ENCODE results near the gene MEGF8. TPM values are rescaled to one million over a fixed set of nuclear protein-coding genes. Genes with fewer than 3 reads are reported as not detected.
A peak's percentile ranks its signal among the peaks of the same experiment; 100 is the strongest.

The MEGF8 gene
- total RNA-seq, 8 experiments from 2014 or later: 9.8 to 72.2 (median 28.7) TPM

DNA sequence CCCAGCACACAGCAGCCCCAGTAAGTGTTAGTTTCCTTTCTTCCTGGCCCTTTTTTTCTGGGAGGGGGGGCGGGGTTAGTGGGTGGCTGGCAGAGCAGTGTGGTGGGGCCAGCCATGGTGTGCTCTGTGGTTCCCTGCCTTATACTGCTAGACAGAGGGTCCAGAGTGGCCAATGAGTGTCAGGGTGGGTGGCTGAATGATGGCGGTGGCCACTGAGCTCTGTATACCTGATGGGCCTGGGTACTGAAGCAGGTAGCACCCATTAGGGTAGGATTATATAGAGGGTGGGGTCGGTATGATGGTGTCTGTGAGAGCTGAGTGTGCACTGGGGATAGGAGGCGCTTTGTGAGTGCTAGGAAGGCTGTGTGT lies 42.6 kb upstream of the MEGF8 start:
- peaks cover 46 to 49% of the 10 kb centered on the region in 2 donors for H3K4me1 ChIP-seq (replicated peaks in 1 of 2)
- ATAC-seq (replicated peaks in 6 of 8): no peak
- WGBS, 10 experiments: 0 to 8% methylated on average over 1 to 2 of the region's 4 CpGs; no CpG with 5 or more reads in 8 of the 10 experiments

GRCh38 chr19:42283188-42284065 lies 42.0 kb upstream of the MEGF8 start:
- peak overlapping the region; percentile 81 to 98 (median 97) for H3K4me3 ChIP-seq
- peak; percentile 22 to 60 (median 52) for ATAC-seq (replicated peaks in 6 of 8)
- 0 to 41% (median 29%) methylated on average over 1 to 6 of the region's 74 CpGs; no CpG with 5 or more reads in 6 of the 10 experiments for WGBS, 10 experiments
- H3K27ac ChIP-seq: peak overlapping the region; percentile 98 to 100
- in situ Hi-C loops (cut with MboI; ENCODE audit: low pct_unique_long_range_greater_than_20kb in 2 of 9, low sequenced_read_pairs in 9 of 9, unreplicated experiment in 9 of 9): no loop called here
- peaks cover 40 to 49% of the 10 kb centered on the region in 2 donors for H3K4me1 ChIP-seq (replicated peaks in 1 of 2)

More for the DNA sequence above, 42.6 kb upstream of the MEGF8 start:
- peak overlapping the region; percentile 81 to 98 (median 97) for H3K4me3 ChIP-seq
- peak overlapping the region; percentile 78 to 89 for H3K27ac ChIP-seq
- in situ Hi-C loops (cut with MboI; ENCODE audit: low pct_unique_long_range_greater_than_20kb in 2 of 9, low sequenced_read_pairs in 9 of 9, unreplicated experiment in 9 of 9): no loop called here

DNA sequence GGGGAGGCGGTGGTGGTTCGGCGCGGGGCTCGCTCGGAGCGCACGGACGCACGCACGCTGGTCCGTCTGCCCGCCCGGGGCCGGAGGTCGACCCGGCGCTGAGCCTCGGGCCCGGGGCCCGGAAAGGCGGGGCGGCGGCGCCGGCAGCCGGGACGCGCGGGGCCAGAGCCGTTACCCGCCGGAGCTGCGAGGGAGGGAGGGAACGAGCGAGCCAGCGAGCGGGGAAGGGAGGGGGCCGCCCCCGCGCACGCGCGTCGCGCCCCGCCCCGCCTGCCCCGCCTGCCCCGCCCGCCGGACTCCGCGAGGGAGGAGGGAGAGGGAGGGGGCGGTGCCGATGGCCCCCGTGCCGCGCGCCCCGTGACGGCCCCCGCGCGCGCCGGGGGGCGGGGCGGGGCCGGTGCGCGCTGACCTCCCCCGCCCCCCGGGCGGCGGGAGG lies 41.4 kb upstream of the MEGF8 start:
- H3K4me3 ChIP-seq: peak overlapping the region; percentile 81 to 98 (median 97)
- peaks cover 36 to 43% of the 10 kb centered on the region in 2 donors for H3K4me1 ChIP-seq (replicated peaks in 1 of 2)

DNA sequence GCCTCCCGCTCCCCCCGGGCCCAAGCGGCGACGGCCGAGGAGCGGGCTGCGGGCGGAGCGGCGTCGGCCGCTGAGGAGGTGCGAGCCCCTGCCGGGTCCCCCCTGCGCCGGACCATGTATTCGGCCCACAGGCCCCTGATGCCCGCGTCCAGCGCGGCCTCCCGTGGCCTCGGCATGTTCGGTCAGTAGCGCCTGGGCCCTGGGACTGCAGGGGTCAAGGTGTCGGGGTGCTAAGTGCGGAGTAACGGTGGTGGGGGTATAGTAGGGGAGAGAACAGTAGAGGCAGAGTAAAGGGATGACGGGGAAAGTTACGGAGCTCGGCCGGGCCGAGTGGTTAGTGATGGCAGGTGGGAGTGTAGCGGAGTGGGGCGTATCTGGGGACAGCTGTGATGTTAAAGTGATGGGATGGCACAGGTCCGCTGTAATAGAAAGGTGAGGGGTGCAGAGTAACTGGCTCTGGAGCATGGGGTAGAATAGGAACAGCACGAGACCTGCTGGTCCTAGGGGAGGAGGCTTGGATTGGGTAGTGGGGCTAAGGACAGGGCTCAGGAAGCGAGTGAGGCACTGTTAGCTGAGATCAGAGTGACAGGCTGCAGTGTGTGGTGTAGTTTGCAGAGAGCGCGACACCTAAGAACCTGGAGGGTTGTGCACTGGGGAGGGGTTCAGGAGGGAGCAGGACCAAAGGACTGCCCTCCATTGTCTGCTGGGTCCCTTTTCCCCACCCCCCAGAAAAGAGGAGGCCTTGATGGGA lies 40.7 kb upstream of the MEGF8 start:
- Histone ChIP-seq H3K4me3 (peak overlapping the region; percentile 81 to 98 (median 97)), H3K27ac (peak overlapping the region; percentile 98 to 100), H3K4me1 (replicated peaks in 1 of 2) (peaks cover 31 to 38% of the 10 kb centered on the region in 2 donors)
- 2 to 100% (median 10%) methylated on average over 1 to 9 of the region's 41 CpGs; no CpG with 5 or more reads in 5 of the 10 experiments for WGBS, 10 experiments
- ATAC-seq (replicated peaks in 6 of 8): no peak
- in situ Hi-C loops (cut with MboI; ENCODE audit: low pct_unique_long_range_greater_than_20kb in 2 of 9, low sequenced_read_pairs in 9 of 9, unreplicated experiment in 9 of 9): no loop called here

More for the DNA sequence above, 41.4 kb upstream of the MEGF8 start:
- peak in 4 of 8 experiments; percentile 5 to 15 (median 8) for ATAC-seq (replicated peaks in 6 of 8)
- in situ Hi-C loops (cut with MboI; ENCODE audit: low pct_unique_long_range_greater_than_20kb in 2 of 9, low sequenced_read_pairs in 9 of 9, unreplicated experiment in 9 of 9): no loop called here
- no CpG with 5 or more reads among the region's 76 CpGs for WGBS, 10 experiments
- peak overlapping the region; percentile 98 to 100 for H3K27ac ChIP-seq

- in situ Hi-C loops (cut with MboI; ENCODE audit: low pct_unique_long_range_greater_than_20kb in 2 of 9, low sequenced_read_pairs in 9 of 9, unreplicated experiment in 9 of 9): no loop called here
- 0 to 67% (median 34%) methylated on average over 1 to 3 of the region's 5 CpGs; no CpG with 5 or more reads in 6 of the 10 experiments for WGBS, 10 experiments
- ATAC-seq (replicated peaks in 6 of 8): no peak
- Histone ChIP-seq H3K4me3 (peak overlapping the region; percentile 81 to 98 (median 97)), H3K4me1 (replicated peaks in 1 of 2) (peaks cover 31 to 38% of the 10 kb centered on the region in 2 donors), H3K27ac (peak overlapping the region; percentile 98 to 100)
Observed at GRCh38 chr19:42285541-42285941, 39.9 kb upstream of the MEGF8 start.

GRCh38 chr19:42285988-42286348 lies 39.5 kb upstream of the MEGF8 start:
- Histone ChIP-seq H3K27ac (peak overlapping the region in 1 of 2 donors; percentile 6), H3K4me1 (replicated peaks in 1 of 2) (peaks cover 31 to 38% of the 10 kb centered on the region in 2 donors), H3K4me3 (peak overlapping the region in 3 of 5 donors; percentile 81 to 98 (median 96))
- ATAC-seq (replicated peaks in 6 of 8): no peak
- in situ Hi-C loops (cut with MboI; ENCODE audit: low pct_unique_long_range_greater_than_20kb in 2 of 9, low sequenced_read_pairs in 9 of 9, unreplicated experiment in 9 of 9): no loop called here
- 83 to 100% methylated on average over 1 of the region's 6 CpGs; no CpG with 5 or more reads in 8 of the 10 experiments for WGBS, 10 experiments

DNA sequence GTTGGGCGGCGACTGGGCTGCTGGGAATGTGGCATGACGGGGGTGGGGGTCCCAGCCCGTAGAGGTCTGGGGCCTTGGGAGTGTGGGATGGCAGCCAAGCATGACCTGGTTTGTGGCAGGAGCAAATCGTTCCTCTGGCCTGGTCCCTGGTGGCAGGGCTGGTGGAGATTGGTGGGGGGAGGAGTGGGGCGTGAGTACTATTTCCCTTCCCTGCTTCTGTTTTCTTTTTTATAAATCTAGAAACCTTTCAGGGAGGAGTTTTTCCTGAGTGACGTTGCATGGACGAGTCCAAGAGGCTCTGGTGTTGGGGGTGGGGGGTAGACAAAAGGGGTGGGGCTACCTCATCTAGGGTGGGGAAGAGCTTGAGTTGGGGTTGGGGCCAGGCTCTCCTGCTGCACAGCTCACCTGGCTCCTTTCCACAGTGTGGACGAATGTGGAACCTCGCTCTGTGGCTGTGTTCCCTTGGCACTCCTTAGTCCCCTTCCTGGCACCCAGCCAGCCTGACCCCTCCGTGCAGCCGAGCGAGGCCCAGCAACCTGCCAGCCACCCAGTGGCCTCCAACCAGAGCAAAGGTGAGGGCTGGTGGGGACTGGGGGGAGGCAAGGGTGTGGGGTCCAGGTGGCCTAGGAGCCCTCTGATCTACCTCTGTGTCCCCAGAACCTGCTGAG lies 39.0 kb upstream of the MEGF8 start:
- Histone ChIP-seq H3K4me1 (replicated peaks in 1 of 2) (peaks cover 31 to 33% of the 10 kb centered on the region in 2 donors), H3K27ac (no peak overlapping the region), H3K4me3 (no peak overlapping the region)
- ATAC-seq (replicated peaks in 6 of 8): no peak
- in situ Hi-C loops (cut with MboI; ENCODE audit: low pct_unique_long_range_greater_than_20kb in 2 of 9, low sequenced_read_pairs in 9 of 9, unreplicated experiment in 9 of 9): no loop called here
- WGBS, 10 experiments: 0 to 90% methylated on average over 1 to 2 of the region's 13 CpGs; no CpG with 5 or more reads in 8 of the 10 experiments

- Histone ChIP-seq H3K4me3 (no peak overlapping the region), H3K27ac (no peak overlapping the region), H3K4me1 (replicated peaks in 1 of 2) (peaks cover 23 to 26% of the 10 kb centered on the region in 2 donors)
- no peak for ATAC-seq (replicated peaks in 6 of 8)
- in situ Hi-C loops (cut with MboI; ENCODE audit: low pct_unique_long_range_greater_than_20kb in 2 of 9, low sequenced_read_pairs in 9 of 9, unreplicated experiment in 9 of 9): no loop called here
- WGBS, 10 experiments: 83 to 100% (median 94%) methylated on average over 1 to 14 of the region's 30 CpGs; no CpG with 5 or more reads in 3 of the 10 experiments
Observed at GRCh38 chr19:42287017-42287826, 38.2 kb upstream of the MEGF8 start.

GRCh38 chr19:42287827-42288107 lies 37.7 kb upstream of the MEGF8 start:
- no peak for ATAC-seq (replicated peaks in 6 of 8)
- WGBS, 10 experiments: 100% methylated on average over 1 of the region's 10 CpGs; no CpG with 5 or more reads in 8 of the 10 experiments
- in situ Hi-C loops (cut with MboI; ENCODE audit: low pct_unique_long_range_greater_than_20kb in 2 of 9, low sequenced_read_pairs in 9 of 9, unreplicated experiment in 9 of 9): no loop called here
- peaks cover 18 to 21% of the 10 kb centered on the region in 2 donors for H3K4me1 ChIP-seq (replicated peaks in 1 of 2)
- H3K27ac ChIP-seq: no peak overlapping the region
- H3K4me3 ChIP-seq: no peak overlapping the region

DNA sequence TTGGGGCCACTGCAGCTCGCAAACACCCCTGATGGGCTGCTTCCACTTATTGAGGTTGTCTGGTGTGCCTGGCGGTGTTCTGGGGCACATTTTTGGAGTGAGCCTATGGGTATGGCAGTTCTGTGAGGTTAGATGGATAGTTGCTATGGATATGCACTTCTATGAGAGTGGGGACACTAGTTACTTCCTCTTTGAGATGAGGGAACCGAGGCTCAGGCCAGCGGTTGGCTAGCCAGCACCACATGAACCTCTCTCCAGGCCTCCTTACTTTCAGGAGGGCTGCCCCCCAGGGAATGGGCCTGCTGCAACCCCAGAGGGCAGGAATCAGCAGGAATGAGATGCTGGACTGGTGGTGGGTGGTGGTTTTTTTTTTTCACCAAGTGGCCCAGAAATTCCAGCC lies 37.0 kb upstream of the MEGF8 start:
- Histone ChIP-seq H3K4me3 (no peak overlapping the region), H3K27ac (no peak overlapping the region), H3K4me1 (replicated peaks in 1 of 2) (peaks cover 11 to 14% of the 10 kb centered on the region in 2 donors)
- in situ Hi-C loops (cut with MboI; ENCODE audit: low pct_unique_long_range_greater_than_20kb in 2 of 9, low sequenced_read_pairs in 9 of 9, unreplicated experiment in 9 of 9): no loop called here
- no peak for ATAC-seq (replicated peaks in 6 of 8)
- WGBS, 10 experiments: 80 to 100% (median 100%) methylated on average over 1 to 2 of the region's 4 CpGs; no CpG with 5 or more reads in 7 of the 10 experiments

DNA sequence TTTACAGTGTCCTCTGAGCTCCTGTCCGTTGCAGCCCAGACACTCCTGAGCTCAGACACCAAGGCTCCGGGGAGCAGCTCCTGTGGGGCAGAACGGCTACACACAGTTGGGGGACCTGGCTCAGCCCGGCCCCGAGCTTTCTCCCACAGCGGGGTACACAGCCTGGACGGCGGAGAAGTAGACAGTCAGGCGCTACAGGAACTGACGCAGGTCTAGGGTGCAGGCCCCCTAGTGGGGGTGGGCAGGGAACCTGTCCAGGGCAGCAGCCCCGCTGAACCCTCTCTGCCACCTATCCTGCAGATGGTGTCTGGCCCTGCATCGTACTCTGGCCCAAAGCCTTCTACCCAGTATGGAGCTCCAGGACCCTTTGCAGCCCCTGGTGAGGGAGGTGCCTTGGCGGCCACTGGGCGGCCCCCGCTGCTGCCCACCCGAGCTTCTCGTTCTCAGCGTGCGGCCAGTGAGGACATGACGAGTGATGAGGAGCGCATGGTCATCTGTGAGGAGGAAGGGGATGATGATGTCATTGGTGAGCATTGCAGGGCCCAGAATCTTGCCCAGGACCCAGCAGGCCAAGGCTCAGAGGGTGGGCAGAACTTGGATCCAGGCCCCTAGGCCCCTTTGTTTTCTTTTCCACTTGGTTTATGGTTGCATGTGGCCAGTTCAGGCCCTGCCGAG lies 36.4 kb upstream of the MEGF8 start:
- Histone ChIP-seq H3K27ac (no peak overlapping the region), H3K4me1 (replicated peaks in 1 of 2) (peaks cover 10 to 14% of the 10 kb centered on the region in 2 donors), H3K4me3 (no peak overlapping the region)
- ATAC-seq (replicated peaks in 6 of 8): no peak
- WGBS, 10 experiments: 80 to 98% (median 92%) methylated on average over 1 to 13 of the region's 22 CpGs; no CpG with 5 or more reads in 6 of the 10 experiments
- in situ Hi-C loops (cut with MboI; ENCODE audit: low pct_unique_long_range_greater_than_20kb in 2 of 9, low sequenced_read_pairs in 9 of 9, unreplicated experiment in 9 of 9): no loop called here

Measured in motor neuron (in vitro differentiated cells).